Ishikawa (cell line): ENCODE data around the gene MGAT4C.

ENCODE experiments used
- EGR1 ChIP-seq: IDR thresholded peaks from 2 replicates; pipeline ENCODE4 v1.6.1; 2012
- EP300 ChIP-seq: IDR thresholded peaks from 2 replicates; pipeline ENCODE4 v1.6.1; 2012; ENCODE audit warnings: borderline replicate concordance
- MAX ChIP-seq: IDR thresholded peaks from 2 replicates; pipeline ENCODE4 v1.6.1; 2012
- REST ChIP-seq: IDR thresholded peaks from 2 replicates; pipeline ENCODE4 v1.6.1; 2012; ENCODE audit warnings: low read depth, mild to moderate bottlenecking
- TAF1 ChIP-seq: IDR thresholded peaks from 2 replicates; pipeline ENCODE4 v1.6.1; 2012; ENCODE audit warnings: low read depth, mild to moderate bottlenecking
- TEAD4 ChIP-seq: IDR thresholded peaks from 2 replicates; pipeline ENCODE4 v1.6.1; 2012

- TF ChIP-seq TEAD4 (no peak), REST (no peak), TAF1 (no peak), EGR1 (no peak), MAX (no peak), EP300 (no peak)
Observed at GRCh38 chr12:86194721-86195120, 61.5 kb downstream of the MGAT4C start.
